GM21390 (cell line): ENCODE measurements around the gene SETD3.

Experiments
- ATAC-seq: cut with Tn5 transposase; IDR thresholded peaks from one replicate; pipeline ENCODE4 v1.9.1; 2021; ENCODE audit not compliant: unreplicated experiment

Gene SETD3

DNA sequence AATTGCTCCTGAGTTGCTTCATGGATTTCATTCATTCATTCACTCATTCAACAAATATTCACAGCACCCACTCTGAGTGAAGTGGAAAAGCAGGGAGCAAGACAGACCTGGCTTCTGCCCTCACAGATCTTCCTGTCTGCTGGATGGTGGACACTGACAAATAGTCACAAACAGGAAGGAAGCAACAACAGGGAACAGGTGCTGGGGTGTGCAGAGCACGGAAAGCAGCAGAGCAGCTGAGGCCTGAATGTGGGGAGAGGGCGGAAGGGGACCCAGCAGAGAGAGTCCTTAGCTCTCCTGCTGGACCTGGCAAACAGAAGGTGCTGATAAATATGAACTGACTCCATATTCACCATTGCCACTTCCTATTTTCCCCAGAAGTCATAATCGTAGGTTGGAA lies 54.4 kb downstream of the SETD3 start:
- ATAC-seq = no peak

DNA sequence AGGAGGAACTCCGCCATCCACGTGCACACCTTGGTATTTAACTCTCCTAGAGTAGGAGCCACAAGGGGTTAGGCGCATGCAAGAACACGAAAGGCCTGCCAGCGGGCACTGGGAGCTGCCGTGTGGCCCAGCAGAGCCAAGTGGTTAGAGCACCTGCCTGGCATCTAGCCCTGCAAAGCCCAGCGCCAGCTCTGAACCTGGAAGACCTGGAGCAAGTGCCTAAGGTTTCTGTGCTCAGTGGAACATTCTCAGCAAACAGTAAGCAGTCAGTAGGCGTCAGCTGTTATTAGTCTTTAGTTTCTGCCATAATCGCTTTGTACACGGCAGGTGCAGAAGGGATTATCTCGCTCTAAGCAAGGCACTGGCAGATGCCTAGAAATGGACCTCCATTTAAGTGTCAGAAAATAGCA lies 55.4 kb downstream of the SETD3 start:
- no peak for ATAC-seq

DNA sequence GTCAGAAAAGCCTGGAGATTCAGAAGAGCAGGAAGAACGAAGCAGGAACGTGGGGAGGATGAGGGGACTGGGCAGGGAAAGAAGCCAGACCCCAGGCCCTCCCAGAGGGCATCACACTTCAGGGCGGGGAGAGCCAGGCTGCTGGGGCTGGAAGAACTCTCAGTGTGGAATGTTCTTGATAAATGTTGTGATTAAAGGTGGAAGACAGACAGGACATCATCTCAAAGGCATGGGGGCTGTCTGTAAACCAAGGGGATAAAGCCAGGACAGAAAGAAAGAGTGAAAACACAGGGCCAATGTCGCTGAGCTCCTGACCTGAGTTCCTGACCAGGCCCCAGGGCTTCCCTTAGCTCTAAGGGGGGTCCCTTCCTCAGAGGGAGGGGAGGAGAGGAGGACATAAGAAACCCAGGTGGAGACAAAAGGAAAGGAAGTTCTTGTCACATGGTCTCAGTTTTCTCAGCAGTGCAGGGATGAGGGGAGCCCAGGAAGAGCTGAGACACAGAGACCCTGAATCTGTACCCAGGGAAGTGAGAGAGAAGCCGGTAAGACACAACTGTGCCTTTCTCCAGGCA lies 56.3 kb downstream of the SETD3 start:
- no peak for ATAC-seq

DNA sequence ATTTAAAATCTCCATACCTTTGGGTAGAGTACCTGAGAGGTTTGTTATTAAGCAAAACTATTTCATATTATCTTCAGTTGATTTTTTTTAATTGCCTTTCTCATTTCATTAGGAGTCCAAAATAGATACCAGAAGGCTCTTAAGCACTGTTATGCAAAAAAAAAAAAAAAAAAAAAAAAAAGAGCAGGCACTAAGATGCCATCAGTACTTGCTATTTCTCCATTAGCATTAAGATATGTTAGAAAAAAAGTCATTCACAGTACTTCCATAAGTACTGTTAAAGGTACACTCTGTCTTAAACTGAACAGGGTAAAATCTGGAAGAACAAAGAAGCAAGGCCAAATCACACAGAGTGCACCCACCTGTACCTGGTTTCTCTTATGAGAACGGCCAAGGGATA lies 57.2 kb downstream of the SETD3 start:
- no peak for ATAC-seq

DNA sequence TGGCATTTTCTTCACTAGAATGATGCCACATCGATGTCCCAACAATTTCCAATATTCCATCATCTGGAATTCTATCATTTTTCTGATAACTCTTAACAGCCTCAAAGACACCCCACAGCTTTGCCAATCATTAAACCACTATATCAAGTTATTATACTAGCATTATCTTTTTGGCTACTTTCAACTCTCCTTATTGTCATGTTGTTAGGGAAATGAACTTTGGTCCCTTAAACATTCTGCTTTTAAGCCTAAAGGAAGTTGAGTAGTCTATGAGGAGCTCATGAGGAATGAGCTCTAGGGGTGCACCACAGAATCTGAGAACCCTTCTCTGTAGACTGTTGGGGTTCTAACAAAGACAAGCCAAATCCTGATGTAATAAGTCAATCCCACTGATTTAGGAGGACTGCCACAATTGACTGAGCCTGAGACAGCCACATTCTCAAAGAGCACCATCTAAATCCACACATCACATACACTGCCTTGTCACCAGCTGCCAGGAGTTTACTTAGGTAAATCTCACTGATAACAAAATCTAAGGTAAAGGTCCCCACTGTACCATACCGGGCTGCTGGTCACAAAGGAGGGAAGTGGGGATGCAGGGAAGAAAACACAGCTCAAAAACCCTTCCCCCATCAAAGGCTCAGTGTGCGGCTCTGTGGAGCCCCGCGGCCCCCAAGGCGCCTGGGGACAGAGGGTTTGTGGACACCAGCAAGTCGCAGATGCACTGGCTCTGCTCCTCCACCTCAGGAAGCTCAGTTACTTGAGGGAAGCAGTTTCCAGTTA lies 58.2 kb downstream of the SETD3 start:
- no peak for ATAC-seq

DNA sequence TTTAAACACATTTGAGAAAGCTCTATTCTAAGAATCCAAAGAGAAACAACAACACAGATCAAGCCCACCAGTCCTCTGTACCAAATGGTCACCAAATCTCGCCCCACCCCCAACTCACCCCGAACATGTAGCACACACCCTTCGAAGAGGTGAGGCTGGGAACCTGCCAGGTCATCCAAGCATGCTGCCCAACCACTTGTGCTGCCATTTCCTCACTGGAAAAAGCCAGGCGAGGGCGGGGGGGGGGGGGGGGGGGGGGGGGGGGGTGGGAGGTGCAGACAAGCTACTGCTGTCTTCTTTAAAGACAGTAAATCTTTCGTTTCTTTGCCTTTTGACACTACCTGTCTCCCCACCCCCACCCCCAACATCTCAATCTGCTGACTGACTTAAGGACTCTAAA lies 59.9 kb downstream of the SETD3 start:
- no peak for ATAC-seq

DNA sequence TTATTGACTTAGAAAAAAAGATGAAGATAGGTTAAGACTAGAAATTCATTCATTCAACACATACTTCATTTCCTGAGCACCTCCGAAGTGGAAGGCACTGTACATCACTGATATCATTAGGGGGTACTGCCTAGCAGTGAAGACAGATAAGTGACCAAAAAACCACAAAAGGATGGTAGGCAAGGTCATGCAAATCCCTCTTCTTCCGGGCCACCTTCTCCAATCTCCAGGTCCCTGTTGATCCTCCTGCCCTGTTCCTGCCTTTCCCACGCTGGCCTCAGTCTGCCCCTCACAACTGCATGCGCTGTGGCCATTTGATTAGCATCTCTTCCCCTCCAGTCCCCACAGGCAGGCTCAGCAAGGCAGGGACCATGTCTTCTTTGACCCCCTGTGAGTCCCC lies 60.8 kb downstream of the SETD3 start:
- ATAC-seq = no peak

DNA sequence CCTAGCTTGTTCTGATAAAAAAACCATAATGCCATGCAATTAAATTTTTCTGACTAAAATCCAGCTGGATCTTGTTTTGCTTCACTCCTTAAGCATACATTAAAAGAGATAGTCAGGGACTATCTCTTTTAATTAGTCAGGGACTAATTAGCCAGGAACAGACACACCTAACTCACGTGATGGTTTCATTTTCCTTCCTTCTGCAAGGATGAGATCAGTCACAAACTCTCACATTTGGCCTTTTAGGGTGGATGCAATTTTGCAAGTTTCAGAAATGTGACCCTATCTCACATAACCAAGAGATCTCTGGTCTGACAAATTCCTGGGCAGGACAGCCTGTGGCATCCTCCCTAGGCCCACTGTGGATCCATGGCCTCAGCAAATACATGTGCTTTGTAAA lies 62.4 kb downstream of the SETD3 start:
- ATAC-seq = no peak

DNA sequence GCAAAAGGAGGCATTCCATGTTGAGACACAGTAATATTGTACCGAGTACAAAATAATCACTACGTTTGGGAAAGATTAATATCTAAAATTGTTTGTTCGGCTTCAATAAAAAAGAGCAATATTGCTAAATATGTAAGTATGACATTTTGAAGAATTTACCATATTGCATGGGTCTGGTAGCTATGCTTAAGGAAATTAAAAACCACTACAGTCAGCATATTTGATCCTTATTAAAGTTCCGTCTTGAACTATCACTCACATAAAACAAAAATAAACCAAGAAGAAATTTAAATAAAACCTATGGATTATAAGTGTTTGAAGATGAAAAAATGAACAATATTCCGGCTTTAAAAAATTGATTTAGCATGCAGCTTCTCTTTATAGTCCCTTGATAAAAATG lies 63.8 kb downstream of the SETD3 start:
- ATAC-seq = no peak

DNA sequence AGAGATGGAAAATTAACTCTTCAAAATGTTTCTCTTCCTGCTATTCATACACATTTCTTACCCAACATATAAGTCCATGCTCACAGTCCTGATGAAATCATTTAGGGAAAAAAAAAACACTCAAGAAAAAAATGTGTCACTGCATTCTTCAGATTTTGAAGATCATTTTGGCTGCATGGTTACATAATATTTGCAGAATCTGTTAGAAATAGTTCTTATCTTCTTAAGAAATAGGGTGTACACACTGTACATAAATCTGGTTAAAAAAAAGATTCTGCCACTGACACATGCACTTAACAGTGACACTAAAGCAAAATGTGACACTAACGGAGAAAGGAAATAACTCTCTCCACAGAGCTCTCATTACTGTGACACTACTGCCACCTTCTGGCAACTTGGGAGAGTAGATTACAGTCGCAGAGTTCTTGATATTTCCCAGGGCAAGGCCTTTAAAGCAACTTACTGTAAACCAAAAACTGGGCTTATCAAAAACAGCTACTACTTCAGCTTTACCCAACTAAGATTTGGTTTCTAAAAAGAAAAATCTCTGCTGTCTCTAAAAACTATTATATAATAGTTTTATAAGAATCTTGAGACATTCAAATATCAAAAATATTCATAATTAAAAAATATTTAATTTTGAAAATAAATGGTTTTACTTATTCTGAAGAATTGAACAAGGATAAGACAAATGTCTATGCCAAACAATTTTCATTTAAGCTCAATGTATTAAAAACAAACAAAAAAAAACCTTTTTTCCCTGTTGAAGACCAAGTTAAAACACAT lies 65.0 kb downstream of the SETD3 start:
- peak; percentile 84 for ATAC-seq

DNA sequence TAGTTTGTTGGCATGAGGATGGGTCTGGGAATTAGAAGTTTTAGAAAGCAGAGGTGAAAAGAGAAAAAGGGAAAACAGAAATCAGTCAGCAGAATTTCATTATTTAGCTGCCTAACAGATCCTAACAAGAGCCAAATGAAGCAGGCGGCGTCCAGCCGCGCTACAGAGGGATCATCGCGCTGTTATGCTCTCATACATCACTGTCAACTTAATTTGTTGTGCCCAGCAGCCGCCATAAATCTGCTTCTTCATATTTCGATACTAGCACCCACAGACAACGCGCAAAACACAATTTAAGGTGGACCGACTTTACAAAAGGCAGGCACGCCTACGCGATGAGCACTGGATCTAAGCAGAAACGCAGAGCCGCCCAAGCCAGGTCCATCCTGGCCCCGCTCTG lies 66.7 kb downstream of the SETD3 start:
- ATAC-seq = no peak

DNA sequence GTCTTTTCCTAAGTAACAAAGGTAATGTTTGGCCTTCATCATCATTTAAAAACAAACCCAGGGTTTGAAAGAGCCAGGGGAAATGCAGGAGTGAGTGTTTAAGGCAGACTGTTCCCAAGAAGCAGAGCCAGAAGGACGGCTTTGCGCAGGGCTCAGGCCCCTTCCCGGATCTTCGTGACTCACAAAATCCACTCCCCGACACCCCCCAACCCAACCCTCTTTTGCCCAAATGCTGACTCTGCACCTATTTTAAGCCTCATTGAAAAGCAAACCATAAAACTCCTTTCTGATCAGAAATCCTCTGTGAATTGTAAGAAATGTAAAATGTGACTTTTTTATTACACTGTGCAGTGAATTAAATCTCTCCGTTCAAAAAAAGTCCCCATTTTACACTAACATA lies 67.5 kb downstream of the SETD3 start:
- ATAC-seq = no peak

DNA sequence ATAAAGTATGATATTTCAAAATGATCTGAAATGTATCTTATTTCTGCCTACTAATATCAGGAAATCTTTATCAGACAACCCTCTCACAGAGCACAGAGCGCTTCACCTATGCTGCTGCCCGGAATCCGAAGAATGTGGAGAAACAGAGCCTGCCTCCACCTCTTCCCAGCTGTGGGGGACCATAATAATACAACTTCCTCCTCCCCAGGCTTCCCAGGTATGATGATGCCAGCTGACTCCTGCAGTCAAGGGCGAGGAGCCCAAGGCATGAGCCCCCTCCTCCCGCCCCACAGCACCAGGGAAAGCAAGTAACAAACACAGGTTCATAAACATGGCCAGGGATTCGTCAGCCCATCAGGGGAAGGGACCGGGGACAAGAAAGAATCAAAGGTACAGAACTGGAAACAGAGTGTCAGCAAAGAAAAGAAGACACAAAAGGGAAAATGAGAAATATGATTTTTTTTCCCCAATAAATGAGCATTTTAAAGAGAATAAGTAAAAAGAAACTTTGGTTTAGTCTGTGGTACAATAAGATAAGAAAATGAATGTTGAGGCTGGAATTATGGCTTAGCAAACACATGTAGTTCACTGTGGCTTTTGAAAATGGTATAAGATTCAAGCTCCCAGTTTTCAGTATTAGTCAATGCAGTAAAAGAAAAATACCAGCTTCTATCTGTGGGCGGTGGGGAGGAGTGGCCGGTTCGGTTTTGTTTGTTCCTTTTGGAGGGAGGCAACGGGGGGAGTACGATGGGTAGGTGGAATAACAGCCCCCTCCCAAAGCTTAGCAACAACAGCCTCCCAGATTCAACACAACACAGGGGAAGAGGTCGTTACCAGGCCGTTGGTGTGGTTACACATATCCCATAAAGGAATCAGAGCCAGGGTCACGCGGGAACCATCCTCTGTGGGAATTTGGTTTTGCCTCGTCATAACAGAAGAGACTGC lies 68.3 kb downstream of the SETD3 start:
- no peak for ATAC-seq

DNA sequence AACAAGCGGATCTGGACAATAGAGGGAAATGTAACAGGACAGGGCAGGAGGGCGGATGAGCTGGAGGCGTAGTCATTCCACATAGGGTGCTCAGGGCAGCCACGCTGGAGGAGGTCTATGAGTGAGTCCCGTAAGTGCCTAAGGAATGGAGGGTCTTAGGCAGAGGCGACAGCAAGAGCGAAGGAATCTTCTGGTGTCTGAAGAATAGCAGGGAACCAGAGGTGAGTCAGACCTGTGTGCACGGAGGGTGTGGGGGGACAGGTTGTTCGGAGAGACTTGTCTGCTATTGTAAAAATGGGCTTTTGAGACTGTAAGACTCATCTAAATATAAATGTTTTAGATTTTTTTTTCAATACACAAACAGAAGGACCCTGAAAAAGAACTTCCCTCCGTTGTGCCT lies 70.6 kb downstream of the SETD3 start:
- ATAC-seq = no peak

DNA sequence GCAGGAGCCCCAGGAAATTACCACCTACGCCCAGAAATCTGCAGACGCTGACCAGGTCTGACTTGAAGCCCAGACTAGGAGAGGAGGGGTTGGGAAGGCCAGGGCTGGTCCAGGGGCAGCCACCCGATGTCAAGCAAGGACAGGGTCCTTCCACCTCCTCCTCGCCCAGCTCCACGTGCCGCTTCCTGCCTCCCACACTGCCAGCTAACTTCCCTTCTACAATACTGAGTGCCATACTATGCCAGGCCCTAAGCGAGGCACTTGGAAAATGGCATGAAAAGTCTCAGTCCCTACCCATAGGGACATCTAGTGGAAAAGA lies 71.7 kb downstream of the SETD3 start:
- ATAC-seq = no peak

DNA sequence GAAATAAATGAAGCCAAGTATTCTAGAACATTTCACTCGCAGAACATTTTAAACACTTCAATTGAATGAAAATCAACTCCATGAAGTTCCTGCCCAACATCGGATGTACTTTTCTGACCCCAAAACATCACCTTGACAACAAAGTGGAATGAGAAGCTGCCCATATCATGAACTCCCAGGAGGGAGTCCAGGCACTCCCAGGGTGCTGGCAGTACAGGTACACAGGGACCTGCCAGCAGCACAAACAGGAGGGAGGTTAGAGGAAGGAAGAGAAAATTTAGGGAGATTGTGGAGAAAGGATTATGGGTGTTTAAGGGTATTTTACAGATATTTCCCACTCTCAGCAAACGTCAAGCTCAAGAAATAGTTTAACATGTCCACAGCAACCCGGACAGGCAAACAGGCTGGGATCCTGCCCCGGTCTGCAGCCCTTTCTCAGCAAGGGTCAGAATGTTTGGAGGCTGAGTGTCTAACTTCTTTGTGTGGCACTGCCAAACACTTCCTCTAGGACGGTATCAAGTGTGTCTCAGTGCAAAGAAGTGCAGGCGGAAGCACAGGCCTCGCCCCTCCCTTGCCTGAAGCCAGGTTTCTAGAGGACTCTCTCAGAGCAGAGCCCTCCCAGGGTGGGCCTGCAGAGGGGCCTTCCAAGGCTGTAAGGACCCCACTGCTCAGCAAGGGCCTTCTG lies 72.2 kb downstream of the SETD3 start:
- ATAC-seq = no peak

DNA sequence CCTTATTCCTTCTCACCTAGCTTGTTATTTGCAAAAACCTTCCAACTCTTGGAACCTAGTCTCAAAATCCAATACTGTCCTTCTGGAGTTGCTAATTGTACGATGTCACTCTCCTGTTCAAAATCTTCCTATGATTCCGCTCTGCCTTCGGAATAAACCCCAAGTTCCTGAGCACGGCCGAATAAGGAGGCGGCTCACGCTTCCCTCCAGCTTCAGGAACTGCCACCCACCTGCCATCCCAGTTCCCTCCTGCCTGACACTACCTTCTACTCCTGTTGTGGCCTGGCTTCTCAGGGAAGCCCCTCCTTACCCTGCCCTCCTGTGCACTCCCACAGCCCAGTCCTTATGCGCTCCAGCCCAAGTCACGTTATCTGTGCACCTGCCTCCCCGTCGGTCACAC lies 73.2 kb downstream of the SETD3 start:
- no peak for ATAC-seq

DNA sequence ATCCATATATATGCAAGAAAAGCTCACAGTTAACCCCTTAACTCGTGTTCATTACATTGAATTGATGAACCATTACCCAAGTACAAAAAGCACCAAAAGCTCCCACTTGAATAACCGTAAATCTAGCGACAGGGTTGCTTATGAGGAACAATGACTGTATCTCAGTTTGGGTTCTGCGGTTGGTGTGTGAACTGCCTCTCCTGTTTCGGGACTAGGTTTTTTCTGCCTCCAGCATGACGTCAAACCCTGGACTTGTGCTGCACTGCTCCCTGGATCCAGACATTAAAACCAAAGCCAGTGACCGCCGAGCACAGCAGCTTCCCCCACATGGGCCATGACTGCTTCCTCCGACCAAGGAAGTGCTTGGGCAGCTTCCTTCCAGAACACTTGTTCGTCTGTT lies 77.7 kb downstream of the SETD3 start:
- ATAC-seq = no peak

DNA sequence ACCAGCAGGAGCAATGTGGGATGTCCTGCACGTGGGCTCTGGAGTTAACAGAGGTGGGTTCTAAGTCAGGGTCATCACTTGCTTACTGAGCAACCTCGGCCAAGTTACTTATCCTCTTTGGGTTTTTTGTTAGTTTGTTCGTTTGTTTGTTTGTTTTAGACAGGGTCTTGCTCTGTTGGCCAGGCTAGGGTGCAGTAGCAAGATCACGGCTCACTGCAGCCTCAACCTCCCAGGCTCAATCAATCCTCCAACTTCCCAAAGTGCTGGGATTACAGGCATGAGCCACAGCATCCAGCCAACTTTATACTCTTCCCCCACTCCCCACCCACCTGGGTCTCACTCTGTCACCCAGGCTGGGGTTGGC lies 78.4 kb downstream of the SETD3 start:
- ATAC-seq = no peak

DNA sequence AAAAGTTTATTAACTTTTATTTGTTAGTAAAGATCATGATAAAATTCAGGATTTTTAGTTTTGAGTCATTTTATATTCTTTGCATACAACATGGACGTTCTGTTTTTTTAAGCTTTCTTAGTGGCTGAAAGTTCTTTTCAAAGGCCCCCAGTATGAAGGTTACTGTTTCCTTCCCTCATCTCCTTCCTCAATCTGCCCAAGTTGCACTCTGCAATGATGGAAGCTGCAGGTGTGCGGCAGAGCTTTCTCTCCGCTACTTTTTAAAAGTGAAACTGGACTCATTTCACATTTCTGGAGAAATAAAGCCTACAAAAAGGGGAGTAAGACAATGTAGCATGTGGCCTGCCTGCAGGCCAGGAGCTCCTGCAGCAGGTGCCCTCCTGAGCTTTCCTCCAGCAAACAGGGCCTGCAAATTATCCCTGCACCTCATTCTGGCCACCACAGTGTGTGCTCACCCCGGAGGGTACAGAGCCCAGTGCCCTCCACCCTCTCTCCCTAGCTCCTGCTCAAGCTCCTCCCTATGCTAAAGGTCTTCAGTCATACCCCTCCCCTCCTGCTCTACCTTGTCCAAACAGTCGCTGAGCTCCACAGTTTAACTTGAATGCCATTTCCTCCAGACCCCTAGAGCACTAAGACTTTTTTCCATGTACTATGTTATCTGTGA lies 78.9 kb downstream of the SETD3 start:
- peak; percentile 62 for ATAC-seq
